ENCODE measurements around the gene NCKAP1. TPM values are rescaled to one million over a fixed set of nuclear protein-coding genes. Genes with fewer than 3 reads are reported as not detected.
"Not testable (repeated sequence)": the region's sequence is repeated elsewhere in the genome, so short reads cannot be mapped to it uniquely, and the experiment has no call there.

Gene NCKAP1
- 68.7 and 124 TPM in 2 replicates for total RNA-seq (2014; rRNA removed; shearing (Covaris generic))

GRCh38 chr2:183038341-183039300, at the start of gene NCKAP1:
Gene NCKAP1 (minus strand): TSS chr2:183038457. CDS start chr2:183038099, 358 bp downstream.
- DNase-seq (ENCODE audit: low read depth), result peak; percentile 81

- no peak for DNase-seq (ENCODE audit: low read depth)
Observed at GRCh38 chr2:183081911-183082310, 43.7 kb upstream of the NCKAP1 start.

- DNase-seq (ENCODE audit: low read depth), result no peak
Observed at GRCh38 chr2:183079139-183079775, 41.0 kb upstream of the NCKAP1 start.

- DNase-seq (ENCODE audit: low read depth), result peak; percentile 93
Observed at GRCh38 chr2:183078464-183079138, 40.3 kb upstream of the NCKAP1 start, which contains the start of gene DUSP19. Gene DUSP19 (plus strand): TSS chr2:183078747. CDS start chr2:183078934, 187 bp downstream.

DNA sequence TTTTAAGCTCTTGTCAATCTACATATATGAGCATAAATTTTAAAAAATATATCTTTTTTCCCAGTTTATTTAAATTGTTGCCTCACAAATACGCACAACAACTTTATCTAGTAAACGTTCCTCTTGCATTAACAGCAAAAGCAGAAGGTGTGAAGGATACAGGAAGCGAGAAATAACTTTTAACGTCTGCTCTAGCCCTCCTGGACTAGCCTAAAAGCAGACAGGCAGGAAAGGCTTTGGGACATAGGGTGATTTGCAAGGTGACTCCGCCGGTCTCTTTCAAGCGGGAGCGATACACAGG, 39.9 kb upstream of the NCKAP1 start:
- no peak for DNase-seq (ENCODE audit: low read depth)

- DNase-seq (ENCODE audit: low read depth), result no peak
Observed at GRCh38 chr2:183072177-183072576, 33.9 kb upstream of the NCKAP1 start.

DNA sequence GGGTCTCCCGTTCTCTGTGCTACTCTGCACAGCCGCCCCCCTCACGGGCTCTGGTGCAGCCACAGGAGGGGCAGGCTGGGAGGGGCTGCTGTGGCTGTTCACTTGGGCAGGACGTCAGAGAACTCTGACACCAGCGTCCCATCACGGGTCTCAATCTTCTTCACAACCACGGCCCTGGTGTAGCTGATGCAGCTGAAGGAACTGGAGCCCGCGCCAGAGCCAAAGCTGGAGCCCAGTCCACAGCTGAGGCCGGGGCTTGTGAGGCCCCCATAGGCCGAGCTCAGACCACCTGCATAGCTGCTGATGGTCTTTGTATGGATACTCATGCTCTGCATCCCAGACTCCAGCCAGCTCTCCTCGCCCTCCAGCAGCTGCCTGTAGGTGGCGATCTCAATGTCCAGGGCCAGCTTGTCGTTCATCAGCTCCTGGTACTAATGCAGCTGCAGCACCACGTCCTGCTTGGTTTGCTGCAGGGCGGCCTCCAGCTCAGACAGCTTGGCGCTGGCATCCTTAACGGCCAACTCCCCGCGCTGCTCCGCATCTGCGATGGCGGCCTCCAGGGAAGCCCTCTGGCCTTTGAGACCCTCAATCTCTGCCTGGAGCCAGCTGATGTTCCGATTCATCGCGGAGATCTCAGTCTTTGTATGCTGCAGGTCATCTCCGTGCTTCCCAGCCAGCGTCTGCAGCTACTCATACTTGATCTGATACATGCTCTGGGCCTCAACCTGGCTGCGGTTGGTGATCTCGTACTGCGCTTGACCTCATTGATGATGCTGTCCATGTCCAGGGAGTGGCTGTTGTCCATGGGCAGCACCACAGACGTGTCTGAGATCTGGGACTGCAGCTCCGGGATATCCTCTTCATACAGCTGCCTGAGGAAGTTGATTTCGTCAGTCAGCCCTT, 32.9 kb upstream of the NCKAP1 start:
- no peak for DNase-seq (ENCODE audit: low read depth)

GRCh38 chr2:183069174-183069573, 30.9 kb upstream of the NCKAP1 start:
- DNase-seq (ENCODE audit: low read depth), result no peak

- no peak for DNase-seq (ENCODE audit: low read depth)
Observed at GRCh38 chr2:183068561-183068960, 30.3 kb upstream of the NCKAP1 start.

GRCh38 chr2:183063083-183063482, 24.8 kb upstream of the NCKAP1 start:
- DNase-seq (ENCODE audit: low read depth), result peak; percentile 69

DNA sequence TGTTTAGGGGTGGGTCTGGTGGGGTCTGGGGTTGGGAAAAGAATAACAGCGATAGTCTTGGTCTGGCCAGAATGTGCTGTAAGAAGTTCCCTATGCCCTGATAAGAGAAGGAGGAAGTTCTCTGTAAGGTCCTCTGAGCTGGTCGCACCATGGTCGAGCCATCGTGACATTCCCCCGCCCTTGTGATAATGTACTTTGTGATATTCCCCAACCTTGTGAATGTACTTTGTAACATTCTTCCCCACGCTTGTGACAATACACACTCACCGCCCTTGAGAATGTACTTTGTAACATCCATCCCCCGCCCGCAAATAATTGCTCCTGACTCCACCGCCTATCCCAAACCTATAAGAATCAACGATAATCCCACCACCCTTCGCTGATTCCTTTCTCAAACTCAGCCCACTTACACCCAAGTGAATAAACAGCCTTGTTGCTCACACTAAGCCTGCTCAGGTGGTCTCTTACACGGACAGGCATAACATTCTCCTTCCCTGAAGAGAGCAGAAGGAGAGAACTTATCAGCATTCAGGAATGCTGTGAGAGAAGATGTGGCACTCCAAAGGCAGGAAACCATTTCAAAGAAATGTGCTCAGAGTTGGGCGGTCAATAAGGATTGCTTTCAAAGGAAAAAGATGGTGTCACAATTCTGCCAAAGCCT, 22.4 kb upstream of the NCKAP1 start:
- DNase-seq (ENCODE audit: low read depth), result no peak

GRCh38 chr2:183059561-183059960, 21.3 kb upstream of the NCKAP1 start:
- peak; percentile 85 for DNase-seq (ENCODE audit: low read depth)

DNA sequence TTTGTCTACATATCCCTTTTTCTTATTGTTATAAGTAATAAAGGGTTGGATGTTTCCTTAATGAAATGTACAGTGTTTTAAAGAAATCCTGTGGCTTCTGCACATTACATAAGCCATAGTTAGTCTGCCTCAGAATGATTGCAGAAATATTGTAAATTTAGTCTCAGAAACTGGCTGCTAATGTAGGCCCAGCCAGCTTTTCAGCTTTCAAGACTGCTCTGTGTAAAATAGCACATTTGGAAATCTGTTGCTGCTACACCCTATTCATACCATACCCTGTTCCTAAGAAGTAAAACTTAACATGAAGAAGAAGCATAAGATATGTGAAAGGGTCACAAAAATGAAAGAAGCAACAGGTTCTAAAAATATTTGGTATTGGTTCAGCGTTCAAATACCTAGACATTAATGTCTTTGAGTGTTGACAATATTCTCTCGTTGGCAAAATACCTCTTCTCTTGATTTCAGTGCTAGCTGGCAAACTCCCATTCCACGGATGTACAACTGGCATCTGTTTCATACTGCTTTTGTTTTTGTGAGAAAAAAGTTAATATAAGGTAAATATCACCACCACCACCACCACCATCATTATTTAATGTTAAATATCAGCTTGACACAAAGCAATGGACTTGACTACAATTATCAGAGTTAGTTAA, 19.2 kb upstream of the NCKAP1 start:
- DNase-seq (ENCODE audit: low read depth), result no peak

DNA sequence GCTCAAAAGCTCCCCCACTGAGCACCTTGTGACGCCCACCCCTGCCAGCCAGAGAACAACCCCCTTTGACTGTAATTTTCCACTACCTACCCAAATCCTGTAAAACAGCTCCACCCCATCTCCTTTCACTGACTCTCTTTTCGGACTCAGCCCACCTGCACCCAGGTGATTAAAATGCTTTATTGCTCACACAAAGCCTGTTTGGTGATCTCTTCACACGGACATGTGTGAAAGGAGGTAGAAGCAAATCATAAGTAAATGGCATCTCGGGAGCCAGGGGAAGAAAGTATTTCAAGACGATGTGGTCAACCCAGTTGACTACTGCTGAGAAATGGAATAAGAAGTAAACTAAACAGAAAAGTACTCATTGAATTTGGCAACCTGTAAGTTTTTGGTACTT, 11.2 kb upstream of the NCKAP1 start:
- no peak for DNase-seq (ENCODE audit: low read depth)

GRCh38 chr2:183047486-183048125, 9.3 kb upstream of the NCKAP1 start:
- not testable (repeated sequence) for DNase-seq (ENCODE audit: low read depth)

- not testable (repeated sequence) for DNase-seq (ENCODE audit: low read depth)
Observed at GRCh38 chr2:183043580-183043979, 5.3 kb upstream of the NCKAP1 start.

DNA sequence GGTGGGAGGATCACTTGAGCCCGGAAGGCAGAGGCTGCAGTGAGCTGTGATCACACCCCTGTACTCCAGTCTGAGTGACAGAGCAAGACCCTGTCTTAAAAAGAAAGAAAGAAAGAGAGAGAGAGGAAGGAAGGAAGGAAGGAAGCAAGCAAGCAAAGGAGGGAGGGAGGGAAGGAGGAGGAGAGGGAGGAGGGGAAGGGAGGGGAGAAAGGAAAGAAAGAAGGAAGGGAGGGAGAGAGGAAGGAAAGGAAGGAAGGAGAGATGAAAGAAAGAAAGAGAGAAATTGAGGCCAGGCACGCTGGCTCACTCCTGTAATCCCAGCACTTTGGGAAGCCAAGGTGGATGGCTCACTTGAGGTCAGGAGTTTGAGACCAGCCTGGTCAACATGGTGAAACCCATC, 2.3 kb upstream of the NCKAP1 start:
- no peak for DNase-seq (ENCODE audit: low read depth)

DNA sequence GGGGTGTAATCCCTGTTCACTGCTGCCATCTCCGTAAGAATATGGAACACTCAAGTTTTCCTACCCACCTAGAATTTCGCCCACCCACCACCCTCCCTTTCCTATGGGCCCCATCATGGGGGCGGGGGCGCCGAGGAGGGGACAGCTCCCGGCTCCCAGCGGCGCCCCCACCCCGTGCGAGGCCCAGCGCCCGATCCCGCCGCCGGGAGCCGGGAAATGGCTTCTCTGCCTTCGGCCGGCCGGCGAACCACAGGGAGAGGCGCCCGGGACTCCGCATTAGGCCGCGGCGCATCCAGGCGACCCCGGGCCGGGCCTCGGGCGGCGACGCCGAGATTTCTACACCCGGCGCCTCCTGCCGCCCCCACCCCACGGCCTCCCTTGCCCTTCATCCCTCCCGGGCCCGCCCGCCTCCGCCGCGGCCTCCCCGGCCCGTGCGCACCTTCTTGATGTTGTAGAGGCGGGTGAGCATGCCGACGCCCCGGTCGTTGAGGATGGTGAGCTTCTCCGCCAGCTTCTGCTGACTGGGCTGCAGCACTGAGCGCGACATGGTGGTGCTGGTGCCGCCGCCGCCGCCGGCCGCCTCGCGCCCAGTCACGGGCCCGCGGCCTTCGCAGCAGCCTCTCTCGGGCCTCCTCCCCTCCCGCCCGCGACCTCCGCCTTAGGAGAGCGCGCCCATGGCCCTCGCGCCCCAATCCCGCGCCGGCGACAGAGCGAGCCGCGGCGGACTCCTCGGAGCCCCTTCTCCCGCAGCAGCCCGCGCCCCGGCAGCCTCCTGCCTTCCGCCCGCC, 510 bp downstream of the NCKAP1 start:
- DNase-seq (ENCODE audit: low read depth), result peak; percentile 46

DNA sequence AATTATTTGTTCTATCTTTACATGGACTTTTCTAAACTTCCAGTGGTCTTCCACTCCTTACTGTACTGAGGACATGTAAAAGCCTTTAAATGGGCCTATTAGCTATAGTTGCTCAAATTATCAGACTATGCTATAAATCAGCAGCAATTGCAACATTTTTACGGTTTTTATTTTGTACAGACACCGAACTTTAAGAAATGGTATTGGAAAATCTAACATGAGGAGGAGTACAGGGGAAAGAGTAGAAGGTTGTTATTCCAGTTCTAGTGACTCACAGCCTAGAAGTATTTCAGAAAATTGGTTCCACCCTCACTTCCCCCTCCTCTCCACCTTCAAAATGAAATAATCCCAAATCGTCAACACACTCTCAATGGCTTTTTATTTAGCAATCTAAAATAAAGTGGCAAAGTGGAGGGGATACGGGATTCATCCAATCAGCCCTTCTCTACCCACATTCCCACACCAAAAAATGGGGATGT, 1.1 kb downstream of the NCKAP1 start:
- DNase-seq (ENCODE audit: low read depth), result peak; percentile 46

All from M059J (cell line).